Neutrophil (primary cell): ENCODE data around the gene CISH.

Source experiments
- H3K27ac ChIP-seq: fragments of 200-600 bp; sonication (generic); 2 replicates; pipeline ENCODE4 v1.5.1; 2016; ENCODE audit warnings: mild to moderate bottlenecking, moderate library complexity
- H3K27me3 ChIP-seq: fragments of 200-600 bp; sonication (generic); 2 replicates; pipeline ENCODE4 v1.6.0; 2016; ENCODE audit warnings: mild to moderate bottlenecking
- H3K36me3 ChIP-seq: fragments of 200-600 bp; sonication (generic); 2 replicates; pipeline ENCODE4 v1.5.1; 2017
- H3K4me1 ChIP-seq, 2 experiments: fragments of 200-600 bp in 1 of 2; sonication (generic) in 1 of 2; 1 replicate in 1 of 2; 2 replicates in 1 of 2; pipeline versions ENCODE4 v1.5.1 to v1.6.1; 2013 to 2016; ENCODE audit warnings: low read depth in 1 of 2, low read length in 1 of 2, mild to moderate bottlenecking in 1 of 2, moderate library complexity in 1 of 2; ENCODE audit not compliant: control insufficient read depth in 1 of 2, insufficient read depth in 1 of 2
- H3K4me3 ChIP-seq, 2 experiments: fragments of 200-600 bp in 1 of 2; sonication (generic) in 1 of 2; 1 replicate in 1 of 2; 2 replicates in 1 of 2; pipeline ENCODE4 v1.5.1; 2013 to 2016; ENCODE audit warnings: low read depth in 1 of 2, low read length in 1 of 2, mild to moderate bottlenecking in 1 of 2, moderate library complexity in 1 of 2
- H3K9me3 ChIP-seq: fragments of 200-600 bp; sonication (generic); 2 replicates; pipeline ENCODE4 v1.5.1; 2016
- TF ChIP-seq, protein P1 (sequence below): fragments of 200-600 bp; sonication (generic); IDR thresholded peaks from 2 replicates; pipeline ENCODE4 v1.5.1; 2016; ENCODE audit warnings: antibody characterized with exemption

The CISH gene

GRCh38 chr3:50651920-50652529, 40.5 kb upstream of the CISH start:
- no peaks in the 10 kb centered on the region for H3K27me3 ChIP-seq
- peaks cover 17 to 18% of the 10 kb centered on the region in 2 experiments for H3K4me1 ChIP-seq
- peak overlapping the region; percentile 54 for H3K27ac ChIP-seq
- peaks cover 40% of the 10 kb centered on the region for H3K36me3 ChIP-seq
- TF ChIP-seq, protein P1, sequence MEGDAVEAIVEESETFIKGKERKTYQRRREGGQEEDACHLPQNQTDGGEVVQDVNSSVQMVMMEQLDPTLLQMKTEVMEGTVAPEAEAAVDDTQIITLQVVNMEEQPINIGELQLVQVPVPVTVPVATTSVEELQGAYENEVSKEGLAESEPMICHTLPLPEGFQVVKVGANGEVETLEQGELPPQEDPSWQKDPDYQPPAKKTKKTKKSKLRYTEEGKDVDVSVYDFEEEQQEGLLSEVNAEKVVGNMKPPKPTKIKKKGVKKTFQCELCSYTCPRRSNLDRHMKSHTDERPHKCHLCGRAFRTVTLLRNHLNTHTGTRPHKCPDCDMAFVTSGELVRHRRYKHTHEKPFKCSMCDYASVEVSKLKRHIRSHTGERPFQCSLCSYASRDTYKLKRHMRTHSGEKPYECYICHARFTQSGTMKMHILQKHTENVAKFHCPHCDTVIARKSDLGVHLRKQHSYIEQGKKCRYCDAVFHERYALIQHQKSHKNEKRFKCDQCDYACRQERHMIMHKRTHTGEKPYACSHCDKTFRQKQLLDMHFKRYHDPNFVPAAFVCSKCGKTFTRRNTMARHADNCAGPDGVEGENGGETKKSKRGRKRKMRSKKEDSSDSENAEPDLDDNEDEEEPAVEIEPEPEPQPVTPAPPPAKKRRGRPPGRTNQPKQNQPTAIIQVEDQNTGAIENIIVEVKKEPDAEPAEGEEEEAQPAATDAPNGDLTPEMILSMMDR: no peak
- H3K9me3 ChIP-seq: no peaks in the 10 kb centered on the region
- no peak overlapping the region for H3K4me3 ChIP-seq

DNA sequence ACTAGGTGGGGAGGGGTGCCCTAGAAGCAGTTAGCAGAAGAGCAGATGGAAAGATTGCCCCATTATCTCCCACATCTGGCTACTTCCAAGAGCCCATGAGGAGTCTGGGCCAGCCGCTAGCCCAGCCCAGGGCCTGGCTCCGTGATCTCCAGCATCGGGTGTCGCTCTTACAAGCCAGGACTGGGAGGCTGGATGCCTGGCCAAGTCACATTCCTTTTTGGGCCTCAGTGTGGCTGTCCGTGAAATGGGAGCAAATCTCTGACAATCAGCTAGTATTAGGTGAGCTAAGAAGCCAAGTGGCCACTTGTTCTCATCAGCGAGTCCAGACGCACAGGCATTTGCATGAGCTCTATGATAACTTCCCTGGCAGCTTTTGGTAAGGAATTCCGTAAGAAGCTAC, 39.9 kb upstream of the CISH start:
- Histone ChIP-seq H3K9me3 (no peaks in the 10 kb centered on the region), H3K4me1 (peaks cover 17 to 18% of the 10 kb centered on the region in 2 experiments), H3K36me3 (peaks cover 46% of the 10 kb centered on the region), H3K27ac (peak overlapping the region; percentile 54), H3K4me3 (no peak overlapping the region), H3K27me3 (no peaks in the 10 kb centered on the region)
- TF ChIP-seq, protein P1: no peak

GRCh38 chr3:50650018-50650417, 38.4 kb upstream of the CISH start:
- Histone ChIP-seq H3K9me3 (no peaks in the 10 kb centered on the region), H3K4me1 (peaks cover 10 to 12% of the 10 kb centered on the region in 2 experiments), H3K36me3 (peaks cover 60% of the 10 kb centered on the region), H3K27me3 (no peaks in the 10 kb centered on the region), H3K4me3 (no peak overlapping the region), H3K27ac (peak overlapping the region; percentile 57)
- TF ChIP-seq, protein P1: no peak

- peak overlapping the region; percentile 57 for H3K27ac ChIP-seq
- H3K27me3 ChIP-seq: no peaks in the 10 kb centered on the region
- TF ChIP-seq, protein P1: no peak
- H3K9me3 ChIP-seq: no peaks in the 10 kb centered on the region
- H3K4me3 ChIP-seq: no peak overlapping the region
- H3K36me3 ChIP-seq: peaks cover 66% of the 10 kb centered on the region
- H3K4me1 ChIP-seq: peaks cover 5 to 7% of the 10 kb centered on the region in 2 experiments
Measured at GRCh38 chr3:50649451-50649931, 37.9 kb upstream of the CISH start.

DNA sequence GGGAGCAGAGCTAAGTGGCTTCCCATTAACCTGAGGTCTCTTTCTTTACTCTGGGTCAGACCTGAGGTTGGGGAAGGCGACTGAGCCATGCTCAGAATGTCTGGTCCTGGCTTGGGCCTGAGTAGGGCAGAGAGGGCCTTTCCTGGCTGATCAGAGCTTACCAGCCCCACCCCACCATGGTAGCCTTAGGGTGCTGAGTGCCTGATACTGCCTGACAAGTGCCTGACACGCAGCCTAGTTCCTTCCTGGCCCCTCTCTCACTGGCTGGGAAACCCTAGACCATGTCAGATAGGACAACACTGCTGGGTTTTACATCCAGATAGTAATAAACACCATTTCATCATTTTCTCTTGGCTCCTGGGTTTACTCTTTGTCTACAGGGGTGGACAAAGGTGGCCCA, 37.4 kb upstream of the CISH start:
- Histone ChIP-seq H3K9me3 (no peaks in the 10 kb centered on the region), H3K27me3 (no peaks in the 10 kb centered on the region), H3K4me1 (peaks cover 2 to 7% of the 10 kb centered on the region in 2 experiments), H3K36me3 (peaks cover 71% of the 10 kb centered on the region), H3K4me3 (no peak overlapping the region), H3K27ac (peak overlapping the region; percentile 57)
- TF ChIP-seq, protein P1: no peak
